Measurements from ENCODE around the gene CERK. TPM values are rescaled to one million over a fixed set of nuclear protein-coding genes. Genes with fewer than 3 reads are reported as not detected.

The CERK gene
- total and polyA plus RNA-seq, 4 donors: 7.9 to 24.3 (median 10.2) TPM

GRCh38 chr22:46697811-46698515, 40.1 kb downstream of the CERK start:
- Histone ChIP-seq H3K4me1 (ENCODE audit: control insufficient read depth in 4 of 4, insufficient read depth in 4 of 4, low read length in 3 of 4) (no peaks in the 10 kb centered on the region), H3K36me3 (ENCODE audit: control insufficient read depth in 4 of 4, insufficient read depth in 3 of 4, low read depth in 1 of 4, low read length in 3 of 4) (peaks cover 19 to 80% (median 43%) of the 10 kb centered on the region in 4 donors), H3K9me3 (ENCODE audit: control insufficient read depth in 4 of 4, low read length in 3 of 4) (no peaks in the 10 kb centered on the region), H3K27ac (ENCODE audit: low read depth in 1 of 2, low read length in 2 of 2) (no peak overlapping the region), H3K27me3 (ENCODE audit: control insufficient read depth in 4 of 4, insufficient read depth in 4 of 4, low read length in 3 of 4) (no peaks in the 10 kb centered on the region), H3K9ac (ENCODE audit: low read depth in 1 of 2, low read length in 2 of 2) (no peak overlapping the region), H3K4me3 (ENCODE audit: low read depth in 1 of 3, low read length in 3 of 3) (no peak overlapping the region)
- 96% methylated on average over 24 of the region's 24 CpGs for WGBS
- no peak for DNase-seq (ENCODE audit: low spot score)
- TF ChIP-seq CTCF (IDR thresholded peaks at IDR 0.05; ENCODE audit: low read depth, low read length, missing input control): no peak
- TF ChIP-seq ZBTB33 (IDR thresholded peaks at IDR 0.05): no peak
- no peak for TF ChIP-seq SP1 (IDR thresholded peaks at IDR 0.05)
- TF ChIP-seq FOXA2 (IDR thresholded peaks at IDR 0.05): no peak
- no peak for TF ChIP-seq TAF1 (conservative IDR thresholded peaks at IDR 0.05)
- no peak for TF ChIP-seq HNF4G (IDR thresholded peaks at IDR 0.05)
- TF ChIP-seq NR2F2 (IDR thresholded peaks at IDR 0.05): no peak
- TF ChIP-seq MAX (IDR thresholded peaks at IDR 0.05): no peak
- TF ChIP-seq HNF4A (conservative IDR thresholded peaks at IDR 0.05): no peak
- no peak for TF ChIP-seq RXRA (IDR thresholded peaks at IDR 0.05)

GRCh38 chr22:46696614-46697013, 41.4 kb downstream of the CERK start:
- H3K4me1 ChIP-seq (ENCODE audit: control insufficient read depth in 4 of 4, insufficient read depth in 4 of 4, low read length in 3 of 4): no peaks in the 10 kb centered on the region
- 93% methylated on average over 10 of the region's 10 CpGs for WGBS
- H3K4me3 ChIP-seq (ENCODE audit: low read depth in 1 of 3, low read length in 3 of 3): no peak overlapping the region
- no peak overlapping the region for H3K9ac ChIP-seq (ENCODE audit: low read depth in 1 of 2, low read length in 2 of 2)
- no peaks in the 10 kb centered on the region for H3K9me3 ChIP-seq (ENCODE audit: control insufficient read depth in 4 of 4, low read length in 3 of 4)
- peaks cover 19 to 77% (median 45%) of the 10 kb centered on the region in 4 donors for H3K36me3 ChIP-seq (ENCODE audit: control insufficient read depth in 4 of 4, insufficient read depth in 3 of 4, low read depth in 1 of 4, low read length in 3 of 4)
- TF ChIP-seq GABPA (IDR thresholded peaks at IDR 0.05 in 1 of 2, conservative IDR thresholded peaks at IDR 0.05 in 1 of 2): no peak
- TF ChIP-seq REST (IDR thresholded peaks at IDR 0.05): no peak
- no peak for TF ChIP-seq ZBTB33 (IDR thresholded peaks at IDR 0.05)
- no peak for TF ChIP-seq ATF3 (IDR thresholded peaks at IDR 0.05)
- no peak for TF ChIP-seq TAF1 (conservative IDR thresholded peaks at IDR 0.05)
- TF ChIP-seq SP1 (IDR thresholded peaks at IDR 0.05): no peak
- TF ChIP-seq EGR1 (IDR thresholded peaks at IDR 0.05; ENCODE audit: low read depth in 2 of 2): no peak
- TF ChIP-seq NR2F2 (IDR thresholded peaks at IDR 0.05): no peak
- TF ChIP-seq MAX (IDR thresholded peaks at IDR 0.05): no peak
- no peak for TF ChIP-seq FOXA1 (IDR thresholded peaks at IDR 0.05)
- TF ChIP-seq YY1 (IDR thresholded peaks at IDR 0.05): no peak
- TF ChIP-seq CTCF (IDR thresholded peaks at IDR 0.05; ENCODE audit: low read depth, low read length, missing input control): no peak
- no peak for TF ChIP-seq RAD21 (IDR thresholded peaks at IDR 0.05)
- TF ChIP-seq RXRA (IDR thresholded peaks at IDR 0.05): no peak
- no peak for TF ChIP-seq JUND (IDR thresholded peaks at IDR 0.05)
- TF ChIP-seq HNF4A (conservative IDR thresholded peaks at IDR 0.05): no peak
- TF ChIP-seq FOXA2 (IDR thresholded peaks at IDR 0.05): no peak
- TF ChIP-seq HNF4G (IDR thresholded peaks at IDR 0.05): no peak
- H3K27ac ChIP-seq (ENCODE audit: low read depth in 1 of 2, low read length in 2 of 2): no peak overlapping the region
- no peak for DNase-seq (ENCODE audit: low spot score)
- H3K27me3 ChIP-seq (ENCODE audit: control insufficient read depth in 4 of 4, insufficient read depth in 4 of 4, low read length in 3 of 4): no peaks in the 10 kb centered on the region
